ENCODE measurements around the gene RPAP2. TPM values are rescaled to one million over a fixed set of nuclear protein-coding genes. Genes with fewer than 3 reads are reported as not detected.
"Not testable (repeated sequence)": the region's sequence is repeated elsewhere in the genome, so short reads cannot be mapped to it uniquely, and the experiment has no call there.

RPAP2 gene
- total RNA-seq, 2 experiments from 2014 or later, result 37.1 to 41.4 TPM

DNA sequence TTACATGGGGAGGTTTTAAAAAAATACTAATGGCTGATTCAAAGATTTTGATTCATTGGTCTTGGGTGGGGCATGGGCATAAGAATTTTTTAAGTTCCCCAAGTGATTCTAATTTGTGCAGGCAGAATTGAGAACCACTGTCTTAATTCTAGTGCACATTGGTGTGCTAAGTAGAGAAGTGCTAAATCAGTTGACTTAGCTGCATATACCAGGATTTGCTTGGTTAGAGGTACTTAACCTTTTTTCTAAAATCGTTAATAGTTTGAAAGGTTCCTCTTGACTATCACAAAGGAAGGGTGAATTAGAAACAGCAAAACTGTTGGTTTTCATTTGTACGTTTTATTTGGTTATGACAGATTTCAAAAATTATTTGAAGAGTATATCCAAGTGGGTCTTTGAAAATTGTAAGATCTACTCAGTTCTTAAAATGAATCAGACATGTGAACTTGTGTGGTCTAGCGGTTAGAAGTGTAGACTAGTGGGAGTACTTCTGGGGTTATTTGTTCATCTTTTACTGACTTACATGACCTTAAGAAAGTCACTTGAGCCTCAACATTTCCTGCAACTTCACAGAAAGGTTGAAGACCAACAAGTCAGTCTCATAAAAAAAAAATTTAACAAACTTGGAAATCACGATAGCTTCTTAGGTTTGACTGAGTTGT lies 66.7 kb downstream of the RPAP2 start:
- peak; percentile 51 for DNase-seq
- Mint-ChIP-seq H3K36me3 (peaks cover 51% of the 10 kb centered on the region), H3K4me3 (peak overlapping the region; percentile 31), H3K9me3 (ENCODE audit: low read depth) (no peaks in the 10 kb centered on the region), H3K27me3 (no peaks in the 10 kb centered on the region), H3K27ac (peak overlapping the region; percentile 87), H3K4me1 (peaks cover 55% of the 10 kb centered on the region)
- peak; percentile 86 for ATAC-seq
- CTCF ChIA-PET, result interaction anchor here (0.6 to 4.6 kb wide), 12 partner anchors 12 to 240 kb away, joined by 3 to 20 read pairs (median 5); partner anchors contain the start of gene GFI1

DNA sequence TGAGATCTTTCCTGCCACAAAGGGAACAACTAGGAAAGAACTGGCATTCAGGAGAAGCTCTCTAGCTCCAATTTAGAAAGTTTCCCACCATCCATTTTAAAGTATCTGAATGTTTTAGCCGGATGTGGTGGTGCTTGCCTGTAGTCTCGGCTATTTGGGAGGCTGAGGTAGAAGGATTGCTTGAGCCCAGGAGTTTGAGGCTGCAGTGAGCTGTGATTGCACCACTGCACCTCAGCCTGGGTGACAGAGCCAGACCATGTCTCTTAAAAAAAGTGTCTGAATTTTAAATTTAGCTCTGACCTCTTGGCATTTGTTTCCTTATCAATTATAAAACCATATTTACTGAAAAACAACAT lies 67.2 kb downstream of the RPAP2 start:
- DNase-seq, result peak; percentile 70
- CTCF ChIA-PET, result interaction anchor here (0.6 to 4.6 kb wide), 10 partner anchors 41 to 239 kb away, joined by 3 to 20 read pairs (median 8); partner anchors contain the start of gene GFI1
- no peaks in the 10 kb centered on the region for H3K9me3 Mint-ChIP-seq (ENCODE audit: low read depth)
- H3K4me1 Mint-ChIP-seq, result peaks cover 55% of the 10 kb centered on the region
- peak overlapping the region; percentile 87 for H3K27ac Mint-ChIP-seq
- H3K36me3 Mint-ChIP-seq, result peaks cover 48% of the 10 kb centered on the region
- peak overlapping the region; percentile 31 for H3K4me3 Mint-ChIP-seq
- no peaks in the 10 kb centered on the region for H3K27me3 Mint-ChIP-seq
- ATAC-seq, result peak; percentile 67

DNA sequence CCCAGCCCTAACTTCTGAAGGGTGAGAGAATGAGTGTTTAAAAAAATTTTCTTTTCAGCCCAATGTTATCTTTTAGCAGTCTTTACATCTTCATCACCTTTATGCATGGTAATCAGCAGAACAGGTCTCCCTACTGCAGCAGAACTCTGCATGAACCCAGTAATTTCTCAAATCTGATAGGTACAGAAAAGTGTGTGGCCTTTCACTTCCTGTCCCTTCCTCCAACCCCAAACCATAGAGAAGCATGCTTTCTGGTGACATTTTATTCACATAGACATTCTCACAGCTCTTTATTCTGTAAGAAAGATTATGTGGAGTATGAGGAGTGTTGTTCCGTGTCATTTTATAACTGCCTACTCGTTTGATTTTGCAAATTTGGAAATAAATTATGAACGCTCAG lies 68.6 kb downstream of the RPAP2 start:
- ATAC-seq (peak; percentile 49), DNase-seq (peak; percentile 51)
- Mint-ChIP-seq H3K4me1 (peaks cover 57% of the 10 kb centered on the region), H3K27ac (peak overlapping the region; percentile 91), H3K9me3 (ENCODE audit: low read depth) (no peaks in the 10 kb centered on the region), H3K36me3 (peaks cover 47% of the 10 kb centered on the region), H3K27me3 (no peaks in the 10 kb centered on the region), H3K4me3 (peak overlapping the region; percentile 33)
- CTCF ChIA-PET, result interaction anchor here (1.3 to 4.6 kb wide), 5 partner anchors 13 to 119 kb away, joined by 3 to 20 read pairs (median 7); partner anchors contain the start of gene GFI1

DNA sequence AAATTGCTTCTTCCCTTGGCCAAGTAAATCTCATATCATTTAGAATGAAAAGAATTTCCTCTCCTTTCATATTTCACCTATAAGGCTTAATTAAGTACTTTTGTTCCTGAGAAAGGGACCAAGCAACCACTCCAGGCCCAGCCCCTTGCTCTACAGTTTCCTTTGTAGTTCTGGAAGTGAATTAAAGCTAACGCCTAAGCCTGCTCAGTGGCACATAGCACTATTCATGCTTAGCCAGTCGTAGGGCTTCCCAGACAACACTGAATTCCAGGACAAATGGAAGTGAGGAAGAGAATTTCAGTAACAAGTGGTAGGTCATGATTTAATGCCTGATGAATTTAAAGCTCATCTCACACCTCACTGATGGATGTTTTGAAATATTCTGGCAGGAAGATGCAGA lies 73.3 kb downstream of the RPAP2 start:
- DNase-seq, result no peak
- H3K27me3 Mint-ChIP-seq, result no peaks in the 10 kb centered on the region
- H3K4me3 Mint-ChIP-seq, result no peak overlapping the region
- CTCF ChIA-PET, result no interaction called here
- H3K9me3 Mint-ChIP-seq (ENCODE audit: low read depth), result no peaks in the 10 kb centered on the region
- H3K27ac Mint-ChIP-seq, result no peak overlapping the region
- peaks cover 41% of the 10 kb centered on the region for H3K4me1 Mint-ChIP-seq
- ATAC-seq, result no peak
- peaks cover 34% of the 10 kb centered on the region for H3K36me3 Mint-ChIP-seq

DNA sequence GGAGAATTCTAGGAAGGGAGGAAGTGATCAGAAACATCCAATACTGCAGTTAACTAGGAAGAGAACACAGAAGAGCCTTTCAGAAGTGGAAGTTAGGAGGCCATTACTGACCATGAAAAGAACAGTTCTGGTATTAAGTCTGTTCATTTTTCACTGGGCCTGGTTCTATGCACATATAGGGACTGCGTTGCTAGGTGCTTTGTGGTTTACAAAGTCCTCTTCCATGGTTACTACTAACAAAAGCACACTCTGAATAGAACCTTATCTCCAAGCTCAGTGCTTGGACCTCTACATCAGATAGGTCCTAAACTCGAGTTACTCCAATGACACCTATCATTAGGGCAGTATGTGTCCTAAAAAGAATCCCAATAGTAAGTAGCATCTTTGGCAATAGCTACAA lies 75.4 kb downstream of the RPAP2 start:
- no peaks in the 10 kb centered on the region for H3K9me3 Mint-ChIP-seq (ENCODE audit: low read depth)
- H3K27ac Mint-ChIP-seq, result no peak overlapping the region
- peaks cover 26% of the 10 kb centered on the region for H3K4me1 Mint-ChIP-seq
- no peaks in the 10 kb centered on the region for H3K27me3 Mint-ChIP-seq
- CTCF ChIA-PET, result no interaction called here
- peaks cover 28% of the 10 kb centered on the region for H3K36me3 Mint-ChIP-seq
- no peak overlapping the region for H3K4me3 Mint-ChIP-seq
- ATAC-seq (no peak), DNase-seq (no peak)

DNA sequence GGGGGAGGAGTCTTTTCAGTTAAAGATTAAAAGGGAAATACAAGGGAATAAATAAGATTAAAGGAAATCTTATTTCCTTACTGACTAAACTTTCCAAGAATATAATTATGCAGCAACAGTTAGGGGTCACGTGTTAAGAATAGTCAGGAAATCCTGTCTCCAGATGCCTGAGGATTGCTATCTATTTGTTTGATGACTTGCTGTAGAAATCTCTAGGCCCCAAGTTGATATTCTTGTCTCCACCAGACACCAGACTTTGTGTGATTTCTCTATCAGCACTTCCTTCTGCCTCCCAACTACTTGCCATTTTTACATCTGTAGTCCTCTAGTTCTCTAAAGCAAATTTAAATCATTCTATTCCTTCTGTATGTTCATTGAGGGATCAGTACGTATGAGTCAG lies 77.5 kb downstream of the RPAP2 start:
- no peak overlapping the region for H3K4me3 Mint-ChIP-seq
- ATAC-seq, result no peak
- peaks cover 31% of the 10 kb centered on the region for H3K4me1 Mint-ChIP-seq
- DNase-seq, result no peak
- H3K27me3 Mint-ChIP-seq, result no peaks in the 10 kb centered on the region
- CTCF ChIA-PET, result no interaction called here
- H3K27ac Mint-ChIP-seq, result no peak overlapping the region
- H3K9me3 Mint-ChIP-seq (ENCODE audit: low read depth), result no peaks in the 10 kb centered on the region
- peaks cover 27% of the 10 kb centered on the region for H3K36me3 Mint-ChIP-seq

DNA sequence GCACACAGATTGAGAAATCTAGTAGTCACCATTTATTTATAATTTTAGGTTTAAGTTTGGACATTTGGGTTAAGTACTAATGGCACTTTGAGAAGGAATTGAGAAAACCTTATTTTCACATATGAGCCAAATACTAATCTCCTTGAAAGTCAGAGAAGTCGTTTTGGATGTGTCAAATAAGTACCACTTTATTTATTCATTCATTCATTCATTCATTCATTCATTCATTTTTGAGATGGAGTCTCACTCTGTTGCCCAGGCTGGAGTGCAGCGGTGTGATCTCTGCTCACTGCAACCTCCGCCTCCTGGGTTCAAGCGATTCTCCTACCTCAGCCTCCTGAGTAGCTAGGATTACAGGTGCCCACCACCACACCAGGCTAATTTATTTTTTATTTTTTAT lies 79.1 kb downstream of the RPAP2 start:
- not testable (repeated sequence) for DNase-seq; ATAC-seq; H3K27ac Mint-ChIP-seq; H3K27me3 Mint-ChIP-seq; H3K9me3 Mint-ChIP-seq (ENCODE audit: low read depth); H3K4me3 Mint-ChIP-seq
- CTCF ChIA-PET, result interaction anchor here (1.0 kb wide), 1 partner anchor 68 kb away, joined by 3 read pairs; no protein-coding TSS in a partner anchor
- Mint-ChIP-seq H3K36me3 (peaks cover 26% of the 10 kb centered on the region), H3K4me1 (peaks cover 27% of the 10 kb centered on the region)

DNA sequence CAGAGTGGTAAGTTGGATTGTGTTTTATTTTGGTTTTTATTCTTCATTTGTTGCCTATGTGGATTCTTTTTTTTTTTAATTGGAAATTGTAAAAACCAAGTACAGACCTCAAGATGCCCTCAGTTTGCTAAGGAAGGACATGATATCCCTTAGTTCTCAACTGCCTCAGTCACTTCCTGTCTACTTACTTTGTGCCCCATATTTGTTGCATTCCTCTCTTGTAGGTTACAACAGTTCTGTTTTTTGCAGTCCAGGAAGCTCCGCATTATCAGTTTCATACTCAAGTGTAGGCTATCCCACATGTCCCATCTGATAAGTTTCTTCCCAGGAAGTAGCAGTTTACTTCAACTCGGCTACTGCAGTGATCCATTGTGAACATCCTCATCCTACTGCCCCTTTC lies 82.0 kb downstream of the RPAP2 start:
- no peak for DNase-seq
- Mint-ChIP-seq H3K27me3 (no peaks in the 10 kb centered on the region), H3K9me3 (ENCODE audit: low read depth) (no peaks in the 10 kb centered on the region), H3K4me1 (peaks cover 12% of the 10 kb centered on the region), H3K4me3 (no peak overlapping the region), H3K36me3 (peaks cover 31% of the 10 kb centered on the region), H3K27ac (no peak overlapping the region)
- no peak for ATAC-seq
- CTCF ChIA-PET, result no interaction called here

DNA sequence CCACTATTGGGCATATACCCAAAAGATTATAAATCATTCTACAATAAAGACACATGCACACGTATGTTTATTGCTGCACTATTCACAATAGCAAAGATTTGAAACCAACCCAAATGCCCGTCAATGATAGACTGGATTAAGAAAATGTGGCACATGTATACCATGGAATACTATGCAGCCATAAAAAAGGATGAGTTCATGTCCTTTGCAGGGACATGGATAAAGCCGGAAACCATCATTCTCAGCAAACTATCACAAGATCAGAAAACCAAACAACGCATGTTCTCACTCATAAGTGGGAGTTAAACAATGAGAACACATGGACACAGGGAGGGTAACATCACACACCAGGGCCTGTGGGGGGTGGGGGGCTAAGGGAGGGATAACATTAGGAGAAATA lies 95.1 kb downstream of the RPAP2 start:
- ATAC-seq, H3K27ac Mint-ChIP-seq, H3K4me3 Mint-ChIP-seq, H3K27me3 Mint-ChIP-seq, DNase-seq, CTCF ChIA-PET, H3K4me1 Mint-ChIP-seq: not testable (repeated sequence)
- Mint-ChIP-seq H3K9me3 (ENCODE audit: low read depth) (peaks cover 19% of the 10 kb centered on the region), H3K36me3 (peaks cover 40% of the 10 kb centered on the region)

DNA sequence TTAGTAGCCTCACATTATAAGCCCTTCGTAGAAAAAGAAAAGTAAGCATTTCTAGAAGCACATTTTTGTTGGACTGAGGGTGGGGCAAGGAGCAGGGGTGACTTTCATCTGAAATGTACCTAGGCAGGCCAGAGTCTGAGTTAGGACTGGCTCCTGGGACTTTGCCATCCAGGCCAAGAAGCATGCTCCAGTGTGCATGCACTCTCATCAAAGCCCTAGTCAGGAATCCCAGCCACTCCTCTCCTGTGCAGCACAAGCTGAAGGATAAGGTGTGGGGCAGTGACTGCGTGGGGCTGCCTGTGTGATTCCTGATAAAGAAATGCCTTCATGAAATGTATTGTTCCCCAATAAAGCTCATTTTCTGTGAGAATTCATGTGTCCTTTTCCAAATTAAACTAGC lies 99.7 kb downstream of the RPAP2 start:
- DNase-seq (no peak), ATAC-seq (no peak)
- H3K36me3 Mint-ChIP-seq, result peaks cover 24% of the 10 kb centered on the region
- peaks cover 3% of the 10 kb centered on the region for H3K4me1 Mint-ChIP-seq
- no peaks in the 10 kb centered on the region for H3K27me3 Mint-ChIP-seq
- CTCF ChIA-PET, result interaction anchor here (0.5 to 1.2 kb wide), 2 partner anchors 14 to 19 kb away, joined by 3 to 4 read pairs; no protein-coding TSS in a partner anchor
- no peak overlapping the region for H3K27ac Mint-ChIP-seq
- peaks cover 13% of the 10 kb centered on the region for H3K9me3 Mint-ChIP-seq (ENCODE audit: low read depth)
- H3K4me3 Mint-ChIP-seq, result no peak overlapping the region

DNA sequence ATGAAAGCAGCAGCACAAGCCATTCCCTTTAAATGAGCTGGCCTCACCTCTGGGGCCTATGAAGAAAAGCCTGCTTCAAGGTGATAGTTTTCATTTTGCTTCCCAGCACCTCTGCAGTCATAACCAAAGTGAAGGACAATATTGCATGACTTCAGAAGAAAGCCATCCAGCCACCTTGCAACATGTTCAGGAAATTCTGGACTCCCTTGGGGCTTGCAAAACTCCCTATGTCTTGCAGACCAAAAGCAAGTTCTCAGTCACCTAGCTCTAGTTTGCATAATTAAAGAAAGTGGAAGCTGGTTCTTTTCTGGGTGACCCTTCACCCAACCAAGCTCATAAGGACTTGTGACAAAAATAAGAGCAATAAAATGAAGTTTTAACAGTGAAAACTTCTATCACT lies 100.2 kb downstream of the RPAP2 start:
- CTCF ChIA-PET, result interaction anchor here (0.5 to 1.2 kb wide), 2 partner anchors 13 to 20 kb away, joined by 3 to 4 read pairs; no protein-coding TSS in a partner anchor
- H3K4me3 Mint-ChIP-seq, result no peak overlapping the region
- H3K27ac Mint-ChIP-seq, result no peak overlapping the region
- DNase-seq (no peak), ATAC-seq (no peak)
- H3K4me1 Mint-ChIP-seq, result peaks cover 3% of the 10 kb centered on the region
- peaks cover 21% of the 10 kb centered on the region for H3K36me3 Mint-ChIP-seq
- peaks cover 10% of the 10 kb centered on the region for H3K9me3 Mint-ChIP-seq (ENCODE audit: low read depth)
- H3K27me3 Mint-ChIP-seq, result no peaks in the 10 kb centered on the region

DNA sequence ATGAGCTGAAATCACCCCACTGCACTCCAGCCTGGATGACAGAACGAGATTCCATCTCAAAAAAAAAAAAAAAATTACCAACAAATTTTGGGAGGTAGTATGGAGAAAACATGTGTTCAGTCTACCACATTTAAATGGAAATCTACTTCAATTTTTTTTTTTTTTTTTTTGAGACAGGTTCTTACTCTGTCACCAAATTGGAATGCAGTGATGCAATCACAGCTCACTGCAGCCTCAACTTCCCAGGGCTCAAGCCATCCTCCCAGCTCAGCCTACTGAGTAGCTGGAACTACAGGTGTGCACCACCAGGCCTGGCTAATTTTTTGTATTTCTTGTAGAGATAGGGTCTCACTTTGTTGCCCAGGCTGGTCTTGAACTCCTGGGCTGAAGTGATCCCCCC lies 105.8 kb downstream of the RPAP2 start:
- CTCF ChIA-PET, result interaction anchor here (1.1 kb wide), 1 partner anchor 85 kb away, joined by 3 read pairs; no protein-coding TSS in a partner anchor
- H3K9me3 Mint-ChIP-seq (ENCODE audit: low read depth), result peaks cover 11% of the 10 kb centered on the region

DNA sequence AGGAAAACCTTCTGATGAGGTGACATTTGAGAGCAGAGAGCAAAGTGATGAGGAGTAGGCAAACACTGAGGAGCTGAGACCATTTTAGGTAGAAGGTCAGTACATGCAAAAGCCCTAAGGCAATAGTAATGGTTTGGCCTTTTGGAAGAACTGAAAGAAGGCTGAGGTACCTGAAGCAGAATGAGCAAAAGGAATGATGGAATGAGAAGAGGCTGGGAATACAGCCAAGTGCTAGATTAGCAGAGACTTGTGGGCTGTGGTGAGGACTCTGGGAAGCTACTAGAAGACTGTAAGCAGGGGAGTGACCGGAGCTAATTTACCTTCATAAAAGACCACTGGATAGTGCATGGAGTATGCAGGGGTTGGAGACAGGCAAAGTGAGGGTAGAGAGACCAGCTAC lies 110.0 kb downstream of the RPAP2 start:
- Mint-ChIP-seq H3K27ac (no peak overlapping the region), H3K9me3 (ENCODE audit: low read depth) (peaks cover 3% of the 10 kb centered on the region), H3K27me3 (no peaks in the 10 kb centered on the region), H3K4me1 (peaks cover 35% of the 10 kb centered on the region), H3K36me3 (peaks cover 8% of the 10 kb centered on the region), H3K4me3 (no peak overlapping the region)
- DNase-seq (no peak), ATAC-seq (no peak)
- CTCF ChIA-PET, result interaction anchor here (0.6 to 2.3 kb wide), 4 partner anchors 15 to 401 kb away, joined by 3 to 8 read pairs (median 4); no protein-coding TSS in a partner anchor

More for the DNA sequence above, 105.8 kb downstream of the RPAP2 start:
- ATAC-seq (no peak), DNase-seq (no peak)
- Mint-ChIP-seq H3K27ac (no peak overlapping the region), H3K4me1 (peaks cover 9% of the 10 kb centered on the region), H3K36me3 (peaks cover 17% of the 10 kb centered on the region), H3K27me3 (no peaks in the 10 kb centered on the region), H3K4me3 (no peak overlapping the region)

DNA sequence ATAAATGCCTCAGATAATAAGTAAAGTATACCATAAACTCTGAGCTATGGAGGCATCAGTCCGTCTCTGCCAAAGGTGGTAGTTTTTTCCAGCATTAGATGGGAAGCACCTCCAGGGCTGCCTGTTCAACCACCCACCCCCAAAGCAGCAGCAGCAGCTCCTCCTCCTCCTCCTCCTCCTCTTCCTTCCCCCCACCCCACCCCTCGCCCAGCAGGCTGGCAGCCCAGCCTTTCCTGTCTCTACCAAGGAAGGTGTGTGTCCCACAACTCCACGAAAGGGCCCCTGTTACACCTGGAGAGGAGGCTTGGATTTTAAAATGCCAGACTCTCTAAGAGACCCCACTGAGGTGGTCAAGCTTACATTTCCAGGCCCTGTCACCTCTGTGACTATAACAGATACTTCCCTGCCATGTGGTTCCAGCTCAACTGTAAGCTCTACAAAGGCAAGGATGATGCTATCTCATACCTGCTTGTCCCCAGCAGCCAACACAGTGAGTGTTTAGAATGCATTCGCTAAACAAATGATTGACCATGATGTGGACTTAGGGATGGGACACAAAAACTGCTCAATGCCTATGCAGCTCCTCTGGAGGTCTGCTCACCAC lies 111.2 kb downstream of the RPAP2 start:
- ATAC-seq (peak; percentile 9), DNase-seq (no peak)
- peak overlapping the region; percentile 82 for H3K27ac Mint-ChIP-seq
- no peaks in the 10 kb centered on the region for H3K27me3 Mint-ChIP-seq
- no peaks in the 10 kb centered on the region for H3K9me3 Mint-ChIP-seq (ENCODE audit: low read depth)
- H3K36me3 Mint-ChIP-seq, result peaks cover 4% of the 10 kb centered on the region
- H3K4me3 Mint-ChIP-seq, result no peak overlapping the region
- H3K4me1 Mint-ChIP-seq, result peaks cover 35% of the 10 kb centered on the region
- CTCF ChIA-PET, result interaction anchor here (0.7 to 2.3 kb wide), 13 partner anchors 9 to 190 kb away, joined by 3 to 8 read pairs (median 3); no protein-coding TSS in a partner anchor
